A549 treated with RU486 at 1 μM for 4 hours (cell line): Measurements from ENCODE around the gene CSTF3. TPM values are rescaled to one million over a fixed set of nuclear protein-coding genes. Genes with fewer than 3 reads are reported as not detected.

Experiments used
- total RNA-seq: library from RNA; stranded (reverse); fragments of 200-300 nt; extraction: Qiagen RNA extraction; gene quantifications from 5 replicates; pipeline ENCODE4 v1.2.3, GENCODE V29; 2022; ENCODE audit warnings: low read depth

Gene CSTF3
- 24.8 to 30.3 TPM (median 28.5 TPM) in 5 replicates for total RNA-seq

DNA sequence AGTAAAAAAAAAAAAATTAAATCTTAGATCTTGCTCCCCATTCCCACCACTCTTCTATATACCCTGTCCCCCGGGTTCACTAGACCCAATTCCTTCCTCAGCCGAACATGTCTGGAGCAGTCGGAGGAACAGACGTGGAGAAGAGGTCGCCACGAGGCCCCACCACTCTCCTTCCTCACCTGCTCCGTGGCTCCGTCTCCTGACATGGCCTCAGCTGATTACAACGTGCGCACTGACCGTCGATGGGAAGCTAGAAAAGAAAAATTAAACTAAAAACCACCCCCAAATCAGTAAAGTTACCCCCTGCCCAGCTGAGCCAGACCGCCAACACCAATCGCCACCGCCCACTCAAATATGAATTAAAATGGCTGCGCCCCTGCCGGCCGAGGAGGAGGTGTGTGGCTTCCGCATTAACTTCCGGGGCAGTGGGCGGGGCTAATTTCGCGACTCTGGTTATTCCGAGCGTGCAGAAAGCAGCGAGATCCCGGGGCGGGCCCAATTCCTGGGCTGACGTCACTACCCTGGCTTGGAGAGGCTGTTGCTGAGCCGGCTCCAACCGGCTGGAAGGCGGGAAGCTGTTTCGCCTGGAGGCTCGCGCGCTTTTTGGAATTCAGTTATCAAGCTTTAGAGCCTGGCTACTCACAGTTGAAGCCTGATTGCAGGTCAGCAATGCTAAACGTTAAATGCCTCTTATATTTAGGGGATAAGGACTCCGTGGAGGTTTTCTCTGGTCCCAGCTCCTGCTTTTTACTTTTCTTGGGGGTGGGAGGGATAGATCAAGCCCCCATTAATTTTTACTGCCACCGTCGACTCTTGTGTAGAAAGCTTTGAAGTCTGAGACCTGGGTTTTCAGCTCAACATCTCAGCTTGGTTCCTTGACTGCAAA lies at the start of gene CSTF3:
CSTF3 (minus strand) TSS at position 361 of the 886 bp plus-strand sequence; CDS start at position 206, 155 bp downstream.

GRCh38 chr11:33039274-33040032 lies 121.8 kb downstream of the CSTF3 start, which contains the start of gene TCP11L1:
TSS of gene TCP11L1 (plus strand) at chr11:33039572. CDS start at chr11:33043774, 4,202 bp downstream.

Other genes with a start within 250 kb of the CSTF3 start
- 4.0 to 8.6 TPM (median 7.2 TPM) in 5 replicates for gene DEPDC7, start 145.6 kb downstream of the CSTF3 start, total RNA-seq
- 16.9 to 22.3 TPM (median 18.5 TPM) in 5 replicates for gene TCP11L1, start 121.9 kb downstream of the CSTF3 start, total RNA-seq
- 10.6 to 17.4 TPM (median 16.5 TPM) in 5 replicates for gene HIPK3, start 95.9 kb upstream of the CSTF3 start, total RNA-seq
- gene KIAA1549L, start 214.6 kb upstream of the CSTF3 start, total RNA-seq, result 6.7 to 12.3 TPM (median 8.9 TPM) in 5 replicates